Measurements from ENCODE around the gene CFAP119.

CFAP119 gene

DNA sequence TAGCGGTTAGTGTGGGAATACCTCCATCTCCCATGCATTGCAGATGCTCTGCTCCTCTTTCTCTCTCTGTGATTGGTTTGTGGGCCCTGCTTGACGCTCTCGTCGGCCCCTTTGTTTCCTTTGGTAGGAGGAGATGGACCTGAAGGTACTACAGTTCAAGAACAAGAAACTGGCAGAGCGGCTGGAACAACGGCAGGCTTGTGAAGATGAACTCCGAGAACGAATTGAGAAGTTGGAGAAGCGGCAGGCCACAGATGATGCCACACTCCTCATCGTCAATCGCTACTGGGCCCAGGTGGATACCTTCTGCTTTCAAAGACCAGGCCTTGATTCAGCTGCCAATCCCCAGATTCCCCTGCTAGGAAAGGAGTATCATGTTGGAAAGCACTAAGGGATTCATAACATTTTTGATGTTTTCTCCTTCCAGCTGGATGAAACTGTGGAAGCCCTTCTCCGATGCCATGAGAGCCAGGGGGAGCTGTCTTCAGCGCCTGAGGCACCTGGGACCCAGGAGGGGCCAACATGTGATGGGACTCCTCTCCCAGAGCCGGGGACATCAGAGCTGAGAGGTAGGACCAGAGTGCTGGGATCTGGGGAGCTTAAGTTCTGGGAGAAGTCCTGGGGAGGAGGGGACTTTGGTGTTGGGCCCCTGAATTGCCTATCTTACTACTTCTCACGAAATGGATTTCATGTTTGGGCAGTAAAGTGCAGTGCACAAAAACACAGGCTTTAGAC, 1.3 kb upstream of the CFAP119 start:
- H4K20me1 ChIP-seq (ENCODE audit: insufficient read depth, low read length): no peaks in the 10 kb centered on the region
- peaks cover 67% of the 10 kb centered on the region for H3K36me3 ChIP-seq (ENCODE audit: insufficient read depth, low read length)
- H3K9ac ChIP-seq (ENCODE audit: low read length): peak overlapping the region; percentile 76
- H3K4me3 ChIP-seq (ENCODE audit: low read depth, low read length, poor library complexity, severe bottlenecking): peak overlapping the region; percentile 84
- H3K9me3 ChIP-seq (ENCODE audit: low read length): no peaks in the 10 kb centered on the region
- TF ChIP-seq, protein P1, sequence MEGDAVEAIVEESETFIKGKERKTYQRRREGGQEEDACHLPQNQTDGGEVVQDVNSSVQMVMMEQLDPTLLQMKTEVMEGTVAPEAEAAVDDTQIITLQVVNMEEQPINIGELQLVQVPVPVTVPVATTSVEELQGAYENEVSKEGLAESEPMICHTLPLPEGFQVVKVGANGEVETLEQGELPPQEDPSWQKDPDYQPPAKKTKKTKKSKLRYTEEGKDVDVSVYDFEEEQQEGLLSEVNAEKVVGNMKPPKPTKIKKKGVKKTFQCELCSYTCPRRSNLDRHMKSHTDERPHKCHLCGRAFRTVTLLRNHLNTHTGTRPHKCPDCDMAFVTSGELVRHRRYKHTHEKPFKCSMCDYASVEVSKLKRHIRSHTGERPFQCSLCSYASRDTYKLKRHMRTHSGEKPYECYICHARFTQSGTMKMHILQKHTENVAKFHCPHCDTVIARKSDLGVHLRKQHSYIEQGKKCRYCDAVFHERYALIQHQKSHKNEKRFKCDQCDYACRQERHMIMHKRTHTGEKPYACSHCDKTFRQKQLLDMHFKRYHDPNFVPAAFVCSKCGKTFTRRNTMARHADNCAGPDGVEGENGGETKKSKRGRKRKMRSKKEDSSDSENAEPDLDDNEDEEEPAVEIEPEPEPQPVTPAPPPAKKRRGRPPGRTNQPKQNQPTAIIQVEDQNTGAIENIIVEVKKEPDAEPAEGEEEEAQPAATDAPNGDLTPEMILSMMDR (IDR thresholded peaks at IDR 0.05; ENCODE audit: low read length): no peak
- TF ChIP-seq EZH2 (IDR thresholded peaks at IDR 0.05; ENCODE audit: borderline replicate concordance, low read length): no peak
- no peaks in the 10 kb centered on the region for H3K9me2 ChIP-seq (ENCODE audit: low read depth, low read length)
- H2AFZ ChIP-seq (ENCODE audit: low read length): no peak overlapping the region
- H3F3A ChIP-seq (ENCODE audit: insufficient read depth, low read length): no peaks in the 10 kb centered on the region
- peak overlapping the region; percentile 90 for H3K4me2 ChIP-seq (ENCODE audit: low read length)
- no peaks in the 10 kb centered on the region; the same call in 1 of the 2 replicates for H3K79me2 ChIP-seq (ENCODE audit: insufficient read depth, low read length)
- H3K27ac ChIP-seq (ENCODE audit: low read depth, low read length, poor library complexity, severe bottlenecking): no peak overlapping the region
- no peaks in the 10 kb centered on the region for H3K27me3 ChIP-seq (ENCODE audit: insufficient read depth, low read length)
- peaks cover 42% of the 10 kb centered on the region for H3K4me1 ChIP-seq (ENCODE audit: insufficient read depth, low read length, severe bottlenecking)

DNA sequence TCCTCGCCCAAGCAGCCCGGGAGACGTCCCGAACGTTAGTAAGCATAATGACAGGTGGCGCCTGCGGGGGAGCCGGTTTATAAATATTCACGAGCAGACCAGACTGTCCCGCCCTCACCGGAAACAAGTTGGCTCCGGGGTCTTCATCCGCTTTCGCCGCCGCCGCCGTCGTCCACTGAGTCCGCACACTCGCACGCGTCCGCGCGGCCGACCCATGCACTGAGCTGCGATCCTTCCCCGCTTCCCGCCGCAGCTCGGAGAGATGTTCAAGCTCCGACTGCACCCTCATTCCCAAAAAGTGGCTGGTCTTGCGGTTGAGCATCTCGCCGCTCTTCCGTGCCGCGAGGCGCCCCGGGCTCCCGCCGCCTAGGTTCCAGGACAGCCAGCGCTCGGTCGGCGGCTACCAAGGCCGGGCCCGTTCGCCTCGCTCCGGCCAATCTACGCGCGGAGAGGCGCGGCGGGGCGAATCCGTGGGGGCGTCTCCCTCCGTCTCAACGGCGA, 385 bp downstream of the CFAP119 start:
- Histone ChIP-seq H4K20me1 (ENCODE audit: insufficient read depth, low read length) (no peaks in the 10 kb centered on the region), H3K9me2 (ENCODE audit: low read depth, low read length) (no peaks in the 10 kb centered on the region), H3K36me3 (ENCODE audit: insufficient read depth, low read length) (peaks cover 63% of the 10 kb centered on the region), H3K9me3 (ENCODE audit: low read length) (no peaks in the 10 kb centered on the region), H3K27ac (ENCODE audit: low read depth, low read length, poor library complexity, severe bottlenecking) (peak overlapping the region; percentile 76), H2AFZ (ENCODE audit: low read length) (no peak overlapping the region), H3K79me2 (ENCODE audit: insufficient read depth, low read length) (no peaks in the 10 kb centered on the region; the same call in 1 of the 2 replicates), H3F3A (ENCODE audit: insufficient read depth, low read length) (no peaks in the 10 kb centered on the region), H3K4me3 (ENCODE audit: low read depth, low read length, poor library complexity, severe bottlenecking) (peak overlapping the region; percentile 84), H3K4me2 (ENCODE audit: low read length) (peak overlapping the region; percentile 90), H3K4me1 (ENCODE audit: insufficient read depth, low read length, severe bottlenecking) (peaks cover 37% of the 10 kb centered on the region), H3K27me3 (ENCODE audit: insufficient read depth, low read length) (no peaks in the 10 kb centered on the region), H3K9ac (ENCODE audit: low read length) (peak overlapping the region; percentile 76)
- TF ChIP-seq, protein P1 (IDR thresholded peaks at IDR 0.05; ENCODE audit: low read length): no peak
- TF ChIP-seq EZH2 (IDR thresholded peaks at IDR 0.05; ENCODE audit: borderline replicate concordance, low read length): no peak

DNA sequence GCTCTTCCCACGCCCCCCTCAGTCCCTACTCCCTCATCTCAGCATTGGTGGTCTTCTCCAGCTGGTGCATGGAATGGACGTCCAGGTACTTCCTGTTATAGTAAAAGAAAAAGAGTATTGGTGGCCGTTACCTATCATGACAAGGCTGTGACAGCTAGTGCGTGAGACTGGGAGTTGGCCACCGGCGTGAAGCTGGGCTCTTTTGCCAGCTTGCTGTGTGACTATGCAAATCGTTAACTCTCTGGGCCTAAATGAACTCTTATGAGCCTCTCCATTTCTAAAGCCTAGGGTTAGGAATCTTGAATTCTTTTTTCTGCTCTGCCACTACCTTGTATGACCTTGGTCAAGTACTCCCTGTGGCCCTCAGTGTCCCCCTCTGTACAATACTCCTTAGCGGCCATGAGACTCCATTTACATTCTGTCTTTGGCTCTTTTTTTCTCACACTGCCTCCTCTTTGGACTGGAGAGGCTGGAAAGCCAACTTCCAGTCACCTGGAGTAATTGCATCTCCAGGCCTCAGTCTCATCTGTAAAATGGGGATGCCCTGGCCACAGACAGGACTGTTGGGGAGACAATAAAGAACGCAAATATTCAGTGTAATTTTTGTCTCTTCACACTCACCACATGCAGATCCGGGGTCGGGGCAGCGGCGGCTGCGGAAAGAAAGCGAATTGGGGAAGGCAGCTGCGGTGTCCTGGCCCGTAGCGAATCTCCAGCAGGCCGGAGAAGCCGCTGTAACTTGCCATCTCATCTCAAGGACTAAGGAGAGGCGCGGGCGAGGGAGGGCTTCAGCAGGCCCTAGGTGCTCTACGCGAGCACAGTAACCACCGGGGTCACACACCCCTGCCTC, 1.1 kb downstream of the CFAP119 start:
- Histone ChIP-seq H3K36me3 (ENCODE audit: insufficient read depth, low read length) (peaks cover 60% of the 10 kb centered on the region), H3K4me1 (ENCODE audit: insufficient read depth, low read length, severe bottlenecking) (peaks cover 37% of the 10 kb centered on the region), H3K79me2 (ENCODE audit: insufficient read depth, low read length) (no peaks in the 10 kb centered on the region; the same call in 1 of the 2 replicates), H3K27me3 (ENCODE audit: insufficient read depth, low read length) (no peaks in the 10 kb centered on the region), H3K27ac (ENCODE audit: low read depth, low read length, poor library complexity, severe bottlenecking) (peak overlapping the region; percentile 76), H3K4me2 (ENCODE audit: low read length) (peak overlapping the region; percentile 90), H3K9me3 (ENCODE audit: low read length) (no peaks in the 10 kb centered on the region), H4K20me1 (ENCODE audit: insufficient read depth, low read length) (no peaks in the 10 kb centered on the region), H3K4me3 (ENCODE audit: low read depth, low read length, poor library complexity, severe bottlenecking) (peak overlapping the region; percentile 84), H3K9ac (ENCODE audit: low read length) (peak overlapping the region; percentile 76), H2AFZ (ENCODE audit: low read length) (no peak overlapping the region), H3F3A (ENCODE audit: insufficient read depth, low read length) (no peaks in the 10 kb centered on the region), H3K9me2 (ENCODE audit: low read depth, low read length) (no peaks in the 10 kb centered on the region)
- TF ChIP-seq, protein P1 (IDR thresholded peaks at IDR 0.05; ENCODE audit: low read length): no peak
- TF ChIP-seq EZH2 (IDR thresholded peaks at IDR 0.05; ENCODE audit: borderline replicate concordance, low read length): no peak

All from OCI-LY1 (cell line).